HTR-8/SVneo (cell line): ENCODE results near the gene GALNT5.
"Not testable (repeated sequence)": the region's sequence is repeated elsewhere in the genome, so short reads cannot be mapped to it uniquely, and the experiment has no call there.

Experiments used
- DNase-seq: peaks from one replicate; pipeline ENCODE4 v3.0.0; 2011; ENCODE audit warnings: low spot score, mixed read lengths; ENCODE audit not compliant: insufficient read length
- FAIRE-seq: peaks from 2 replicates; lab custom pipeline; 2011; peaks lifted over from hg19 to GRCh38; lab: Jason Lieb, UNC

Gene GALNT5, protein sequence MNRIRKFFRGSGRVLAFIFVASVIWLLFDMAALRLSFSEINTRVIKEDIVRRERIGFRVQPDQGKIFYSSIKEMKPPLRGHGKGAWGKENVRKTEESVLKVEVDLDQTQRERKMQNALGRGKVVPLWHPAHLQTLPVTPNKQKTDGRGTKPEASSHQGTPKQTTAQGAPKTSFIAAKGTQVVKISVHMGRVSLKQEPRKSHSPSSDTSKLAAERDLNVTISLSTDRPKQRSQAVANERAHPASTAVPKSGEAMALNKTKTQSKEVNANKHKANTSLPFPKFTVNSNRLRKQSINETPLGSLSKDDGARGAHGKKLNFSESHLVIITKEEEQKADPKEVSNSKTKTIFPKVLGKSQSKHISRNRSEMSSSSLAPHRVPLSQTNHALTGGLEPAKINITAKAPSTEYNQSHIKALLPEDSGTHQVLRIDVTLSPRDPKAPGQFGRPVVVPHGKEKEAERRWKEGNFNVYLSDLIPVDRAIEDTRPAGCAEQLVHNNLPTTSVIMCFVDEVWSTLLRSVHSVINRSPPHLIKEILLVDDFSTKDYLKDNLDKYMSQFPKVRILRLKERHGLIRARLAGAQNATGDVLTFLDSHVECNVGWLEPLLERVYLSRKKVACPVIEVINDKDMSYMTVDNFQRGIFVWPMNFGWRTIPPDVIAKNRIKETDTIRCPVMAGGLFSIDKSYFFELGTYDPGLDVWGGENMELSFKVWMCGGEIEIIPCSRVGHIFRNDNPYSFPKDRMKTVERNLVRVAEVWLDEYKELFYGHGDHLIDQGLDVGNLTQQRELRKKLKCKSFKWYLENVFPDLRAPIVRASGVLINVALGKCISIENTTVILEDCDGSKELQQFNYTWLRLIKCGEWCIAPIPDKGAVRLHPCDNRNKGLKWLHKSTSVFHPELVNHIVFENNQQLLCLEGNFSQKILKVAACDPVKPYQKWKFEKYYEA

DNA sequence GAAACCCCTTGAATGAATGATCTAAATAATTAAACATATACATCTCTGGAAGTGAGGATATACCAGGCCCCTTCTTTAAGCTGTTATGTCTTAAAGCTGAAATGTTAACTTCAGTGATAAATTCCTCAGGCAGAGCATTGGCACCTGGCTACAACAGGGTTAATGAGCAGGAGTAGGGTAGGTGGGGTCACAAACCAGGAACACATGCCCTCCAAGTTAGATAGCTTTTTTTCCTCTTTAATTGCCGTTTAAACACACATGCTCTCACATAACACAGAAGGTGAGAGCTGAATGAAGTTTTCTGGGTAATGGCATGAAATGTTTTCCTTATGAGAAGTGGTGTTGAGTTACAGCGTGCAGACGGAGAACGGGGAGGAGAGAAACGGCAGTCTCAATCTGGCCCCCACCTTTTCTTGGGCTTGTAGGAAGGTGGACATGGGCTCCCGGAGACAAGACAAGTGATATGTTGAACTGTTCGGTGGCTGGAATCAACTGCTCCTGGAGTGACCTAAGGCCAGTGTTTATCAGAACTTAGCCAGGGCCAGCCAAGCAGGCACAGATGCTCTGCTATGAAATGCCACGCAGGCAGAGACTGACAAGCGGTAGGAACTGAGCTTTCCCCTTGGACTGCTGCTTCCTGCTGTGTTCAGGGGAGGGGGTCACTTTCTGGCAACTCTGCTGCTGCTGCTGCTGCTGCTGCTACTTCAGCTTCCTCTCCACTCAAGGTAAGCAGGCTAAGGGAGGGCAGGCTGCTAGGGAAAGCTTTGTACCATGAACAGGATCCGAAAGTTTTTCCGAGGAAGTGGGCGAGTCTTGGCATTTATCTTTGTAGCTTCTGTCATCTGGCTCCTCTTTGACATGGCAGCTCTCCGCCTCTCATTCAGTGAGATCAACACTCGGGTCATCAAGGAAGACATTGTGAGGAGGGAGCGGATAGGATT, at the start of gene GALNT5:
Gene GALNT5, plus strand, starts transcription at position 394 of the 941 bp plus-strand sequence. Its CDS starts 378 bp downstream, at position 772.
- FAIRE-seq, result no peak
- no peak for DNase-seq

DNA sequence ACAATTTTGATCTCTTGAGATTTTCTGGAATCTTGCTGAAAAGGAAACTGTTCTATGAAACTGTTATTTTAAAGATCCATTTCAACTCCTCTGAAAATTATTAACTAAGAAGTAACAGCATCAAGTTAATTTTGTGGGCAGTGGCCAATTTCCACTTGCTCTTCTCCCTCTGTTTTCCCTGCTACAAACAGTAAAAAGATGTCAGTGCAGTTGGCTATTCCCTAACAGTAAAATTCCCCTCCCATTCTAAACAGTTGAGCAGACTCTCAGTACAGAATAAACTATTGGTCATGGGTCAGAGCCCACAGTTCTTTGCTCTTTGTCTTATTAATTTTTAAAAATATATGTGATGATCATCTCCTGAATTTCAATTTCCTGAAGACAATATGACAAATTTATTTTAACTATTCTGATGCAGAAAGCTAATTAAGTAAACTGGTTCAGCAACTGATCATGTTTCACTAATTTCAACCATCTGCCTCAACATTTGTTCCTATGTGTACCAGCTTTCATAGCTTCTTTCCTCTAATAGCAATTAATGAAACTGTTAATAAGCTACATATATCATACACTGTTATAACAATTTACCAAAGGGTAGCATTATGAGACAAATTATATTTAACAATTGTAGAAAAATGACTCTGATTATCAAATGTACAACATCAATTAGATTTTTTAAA, 41.1 kb upstream of the GALNT5 start:
- DNase-seq, result no peak
- FAIRE-seq, result no peak

DNA sequence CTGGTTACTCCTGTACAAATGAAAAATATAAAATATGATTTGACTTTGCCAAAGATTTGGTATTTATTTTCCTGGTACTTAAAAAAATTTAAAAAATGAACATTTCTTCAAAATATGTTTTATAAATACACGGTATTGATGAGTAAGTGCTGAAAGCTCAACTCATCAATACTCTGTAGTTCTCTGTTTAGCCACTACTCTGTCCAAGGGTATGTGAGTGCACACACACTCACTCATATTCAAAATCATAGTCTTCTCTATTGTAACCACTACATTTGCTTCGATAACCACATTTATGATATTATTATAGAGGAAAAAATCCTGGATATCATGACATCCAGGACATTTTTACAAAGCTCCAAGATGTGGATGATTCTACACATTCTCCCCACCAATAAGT, 40.1 kb upstream of the GALNT5 start:
- no peak for DNase-seq
- FAIRE-seq, result no peak

DNA sequence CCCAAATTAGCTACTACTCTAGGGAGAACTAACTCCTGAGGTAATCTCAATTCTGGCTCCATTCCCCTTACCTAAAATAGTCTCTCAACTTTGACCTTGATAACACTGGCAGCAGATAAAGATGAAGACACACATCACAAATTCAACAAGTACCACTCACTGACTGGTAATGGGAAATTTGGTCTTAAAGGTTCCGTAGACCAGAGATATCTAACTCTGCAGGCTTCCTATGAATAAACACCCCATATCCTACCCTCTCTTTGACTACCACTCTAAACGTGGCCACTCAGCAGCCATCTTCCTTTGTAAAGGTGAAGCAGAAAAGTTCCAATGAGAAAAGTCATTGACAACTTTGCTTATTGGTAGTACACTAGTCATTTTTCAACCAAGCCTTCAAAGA, 38.6 kb upstream of the GALNT5 start:
- no peak for FAIRE-seq

DNA sequence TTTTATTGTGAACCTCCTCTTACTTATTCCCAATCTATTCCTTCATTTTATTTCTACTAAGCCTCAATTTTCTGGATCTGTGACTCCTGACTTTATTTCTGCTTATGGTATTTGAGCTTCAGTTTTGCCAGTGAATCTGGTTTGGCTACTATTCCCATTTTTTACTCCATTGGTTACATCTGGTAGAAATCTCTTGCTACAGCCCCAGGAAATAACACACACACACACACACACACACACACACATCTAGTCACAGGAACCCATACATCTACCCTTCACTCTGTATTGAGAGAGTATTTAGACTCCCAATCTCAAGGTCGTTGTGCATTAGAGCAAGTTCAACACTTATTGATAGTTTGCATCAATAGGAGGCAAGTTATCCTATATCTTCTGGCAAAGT, 37.0 kb upstream of the GALNT5 start:
- no peak for FAIRE-seq

More for the DNA sequence above, 38.6 kb upstream of the GALNT5 start:
- DNase-seq, result no peak

DNA sequence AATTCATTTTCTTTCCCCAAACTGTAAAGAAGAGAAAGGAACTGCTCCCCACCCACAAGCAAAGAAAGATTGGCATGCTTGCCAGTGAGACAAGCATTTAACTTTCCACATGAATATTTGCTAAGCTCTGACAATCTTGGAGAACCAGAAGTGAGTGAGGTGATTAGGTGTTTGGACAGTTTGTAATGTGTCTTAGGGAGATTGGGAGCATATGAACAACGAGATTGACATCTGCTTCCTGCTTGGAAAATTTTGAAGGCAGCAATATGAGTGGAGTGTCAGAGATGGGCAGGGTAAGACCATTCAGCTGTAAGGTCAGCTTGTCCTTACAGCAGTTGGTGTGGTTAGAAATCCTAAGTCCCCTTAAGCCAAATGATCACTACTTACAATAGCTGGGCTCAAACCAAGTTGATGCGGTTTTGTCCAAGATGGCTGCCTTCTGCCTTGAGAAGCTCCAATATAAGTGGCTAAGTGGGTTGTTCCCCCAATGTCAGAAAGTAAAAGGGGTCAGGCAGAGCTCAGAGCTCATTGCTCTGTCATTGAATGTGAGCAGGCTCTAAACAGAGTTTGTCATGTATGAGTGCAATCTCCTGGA, 36.0 kb upstream of the GALNT5 start:
- FAIRE-seq (no peak), DNase-seq (no peak)

More for the DNA sequence above, 37.0 kb upstream of the GALNT5 start:
- no peak for DNase-seq

DNA sequence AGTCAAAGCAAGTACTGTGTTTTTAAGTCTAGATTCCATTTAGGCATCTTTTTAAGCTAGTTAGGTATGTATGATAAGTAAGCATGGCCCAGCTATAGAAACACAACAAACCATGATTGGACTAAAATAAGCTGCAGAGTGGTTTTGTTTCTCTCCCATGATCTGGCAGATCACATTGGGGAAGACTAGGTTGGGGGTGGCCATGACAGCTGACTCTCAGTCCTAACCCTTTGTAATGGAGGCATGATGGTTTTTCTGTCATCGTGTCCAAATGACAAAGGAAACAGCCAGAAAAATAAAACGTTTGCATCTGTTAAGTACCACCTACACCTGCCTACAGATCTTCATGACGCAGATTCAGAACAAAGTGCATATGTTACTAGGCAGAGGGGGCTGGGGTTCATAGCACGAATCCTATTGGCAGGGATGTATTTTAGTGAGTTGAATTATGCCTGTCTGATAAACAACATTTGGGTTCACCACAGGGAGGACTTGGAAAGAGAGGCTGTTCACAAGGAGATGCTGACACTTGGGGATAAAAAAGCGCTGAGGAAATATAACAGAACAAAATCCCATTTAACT, 33.8 kb upstream of the GALNT5 start:
- no peak for DNase-seq
- no peak for FAIRE-seq

DNA sequence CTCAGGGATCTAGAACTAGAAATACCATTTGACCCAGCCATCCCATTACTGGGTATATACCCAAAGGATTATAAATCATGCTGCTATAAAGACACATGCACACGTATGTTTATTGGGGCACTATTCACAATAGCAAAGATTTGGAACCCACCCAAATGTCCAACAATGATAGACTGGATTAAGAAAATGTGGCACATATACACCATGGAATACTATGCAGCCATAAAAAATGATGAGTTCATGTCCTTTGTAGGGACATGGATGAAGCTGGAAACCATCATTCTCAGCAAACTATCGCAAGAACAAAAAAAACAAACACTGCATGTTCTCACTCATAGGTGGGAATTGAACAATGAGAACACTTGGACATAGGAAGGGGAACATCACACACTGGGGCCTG, 33.1 kb upstream of the GALNT5 start:
- not testable (repeated sequence) for FAIRE-seq, DNase-seq

DNA sequence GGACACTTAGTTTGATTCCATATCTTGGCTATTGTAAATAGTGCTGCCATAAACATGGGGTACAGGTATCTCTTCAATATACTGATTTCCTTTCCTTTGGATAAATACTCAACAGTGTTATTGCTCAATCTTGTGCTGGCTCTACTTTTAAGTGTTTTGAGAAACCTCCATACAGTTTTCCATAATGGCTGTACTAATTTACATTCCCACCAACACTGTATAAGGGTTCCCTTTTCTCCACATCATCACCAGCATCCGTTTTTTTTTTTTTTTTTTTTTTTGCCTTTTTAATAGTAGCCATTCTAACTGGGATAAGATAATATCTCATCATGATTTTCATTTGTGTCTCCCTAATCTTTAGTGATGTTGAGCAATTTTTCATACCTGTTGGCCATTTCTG, 29.9 kb upstream of the GALNT5 start:
- no peak for FAIRE-seq
- DNase-seq, result no peak

DNA sequence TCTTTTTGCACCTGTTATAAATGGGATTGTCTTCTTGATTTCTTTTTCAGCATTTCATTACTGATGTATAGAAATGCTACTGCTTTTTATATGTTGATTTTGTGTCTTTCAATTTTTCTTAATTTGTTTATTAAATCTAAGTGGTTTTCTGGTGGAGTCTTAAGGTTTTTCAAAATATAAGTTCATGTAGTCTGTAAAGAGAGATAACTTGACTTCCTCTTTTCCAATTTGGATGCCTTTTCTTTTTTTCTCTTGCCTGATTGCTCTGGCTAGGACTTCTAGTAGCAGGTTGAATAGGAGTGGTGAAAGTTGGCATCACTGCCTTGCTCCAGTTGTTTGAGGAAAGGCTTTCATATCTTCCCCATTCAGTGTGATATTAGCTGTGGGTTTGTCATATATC, 28.6 kb upstream of the GALNT5 start:
- DNase-seq, result no peak
- no peak for FAIRE-seq

DNA sequence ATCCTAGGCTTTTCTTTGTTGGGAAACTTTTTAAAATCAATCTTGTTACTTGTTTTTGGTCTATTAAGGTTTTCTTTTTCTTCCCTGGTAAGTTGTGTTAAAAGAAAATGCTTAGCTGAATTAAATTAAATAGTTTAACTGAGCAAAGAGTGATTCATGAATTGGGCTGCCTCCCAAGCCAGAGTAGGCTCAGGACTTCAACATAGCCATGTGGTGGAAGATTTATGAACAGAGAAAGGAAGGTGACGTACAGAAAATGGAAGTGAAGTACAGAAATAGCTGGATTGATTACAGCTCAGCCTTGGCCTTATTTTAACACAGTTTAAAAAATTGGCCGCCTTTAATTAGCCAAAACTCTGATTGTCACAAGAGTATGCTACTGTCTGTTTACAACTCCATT, 27.9 kb upstream of the GALNT5 start:
- DNase-seq (no peak), FAIRE-seq (no peak)

DNA sequence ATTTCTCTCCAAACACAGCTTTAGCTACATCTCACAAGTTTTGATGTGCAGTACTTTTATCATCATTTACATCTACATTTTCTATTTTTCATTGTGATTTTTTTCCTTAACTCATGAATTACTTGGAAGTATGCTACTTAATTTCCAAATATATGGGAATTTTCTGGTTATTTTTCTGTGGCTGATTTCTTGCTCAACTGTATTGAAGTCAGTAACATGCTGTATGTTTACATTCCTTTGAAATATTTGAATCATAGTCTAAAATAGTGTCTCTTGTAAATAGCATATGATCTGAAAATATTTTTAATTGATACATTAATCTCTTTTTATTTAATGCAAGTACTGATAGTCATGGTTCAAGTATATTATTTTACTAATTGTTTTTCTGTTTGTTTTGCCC, 26.0 kb upstream of the GALNT5 start:
- no peak for DNase-seq
- no peak for FAIRE-seq

DNA sequence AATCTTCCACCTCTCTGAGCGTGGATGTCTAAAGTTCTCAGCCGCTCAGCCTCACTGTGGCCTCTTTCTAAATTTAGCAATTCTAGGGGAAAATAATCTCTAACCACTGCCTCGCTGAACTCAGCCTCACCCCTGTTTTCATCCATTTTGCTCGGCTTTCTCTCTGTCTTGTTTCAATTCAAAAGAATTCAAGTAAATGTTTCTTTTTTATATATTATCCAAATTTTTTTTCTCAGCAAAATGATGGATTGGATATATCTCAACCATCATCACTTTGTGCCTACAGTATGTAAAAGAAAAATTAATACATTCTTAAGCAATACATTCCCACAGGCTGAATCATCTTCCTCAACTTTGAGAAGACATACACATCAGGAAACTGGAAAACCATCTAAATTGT, 24.0 kb upstream of the GALNT5 start:
- DNase-seq (no peak), FAIRE-seq (no peak)

DNA sequence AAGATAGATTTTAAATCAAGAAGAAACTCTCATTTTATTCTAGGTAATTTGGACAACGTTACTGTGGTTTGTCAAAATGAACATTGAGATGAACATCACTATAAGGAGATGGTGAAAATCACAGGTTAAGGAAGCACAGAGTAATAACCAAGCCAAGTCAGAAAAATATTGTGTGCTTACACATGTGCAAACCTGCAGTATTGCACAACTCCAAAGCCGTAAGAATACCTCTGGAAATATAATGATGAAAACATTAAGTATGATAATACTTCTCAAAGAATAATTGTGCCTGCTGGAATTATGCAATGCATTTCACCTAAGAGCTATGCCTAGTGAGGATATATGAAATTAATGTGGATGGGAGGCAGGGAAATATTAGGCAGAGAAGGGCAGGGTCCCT, 21.1 kb upstream of the GALNT5 start:
- no peak for DNase-seq

DNA sequence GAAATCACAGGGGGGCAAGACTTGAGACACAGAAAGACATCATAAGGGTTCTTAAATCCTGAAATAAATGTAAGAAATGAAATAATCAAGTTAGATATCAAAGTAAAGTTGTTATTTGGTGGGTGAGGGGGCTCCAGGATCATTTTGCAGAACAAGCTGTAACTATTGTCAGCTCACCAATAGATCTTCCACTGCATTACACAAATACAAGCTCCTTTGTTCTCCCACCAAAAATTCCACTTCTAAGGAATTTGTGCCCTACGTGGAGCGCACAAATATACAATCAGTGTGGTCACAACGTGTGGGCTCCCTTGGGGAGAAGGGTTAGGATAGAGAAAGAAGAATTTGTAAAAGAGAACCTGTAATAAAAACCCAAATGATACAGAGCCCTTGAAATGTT, 19.2 kb upstream of the GALNT5 start:
- no peak for DNase-seq
- no peak for FAIRE-seq

More for the DNA sequence above, 21.1 kb upstream of the GALNT5 start:
- FAIRE-seq, result no peak

DNA sequence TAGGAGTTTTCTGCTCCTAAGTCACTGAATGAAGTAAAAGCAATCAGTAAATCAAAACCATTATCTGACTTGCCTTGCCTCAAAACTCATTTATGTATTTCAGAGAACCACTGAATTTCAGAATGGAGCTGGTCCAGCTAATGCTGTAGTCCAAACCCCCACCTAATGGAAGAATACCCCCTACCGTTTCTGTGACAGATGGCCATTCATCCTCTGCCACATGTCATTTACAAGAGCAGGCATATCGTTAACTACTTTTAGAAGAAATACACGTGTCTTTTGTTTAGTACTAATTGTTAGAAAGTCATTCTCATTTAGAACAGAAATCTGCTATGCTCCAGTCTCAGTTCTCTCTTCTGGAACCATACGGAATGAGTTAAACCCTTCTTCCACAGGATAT, 12.8 kb upstream of the GALNT5 start:
- no peak for FAIRE-seq
- no peak for DNase-seq

DNA sequence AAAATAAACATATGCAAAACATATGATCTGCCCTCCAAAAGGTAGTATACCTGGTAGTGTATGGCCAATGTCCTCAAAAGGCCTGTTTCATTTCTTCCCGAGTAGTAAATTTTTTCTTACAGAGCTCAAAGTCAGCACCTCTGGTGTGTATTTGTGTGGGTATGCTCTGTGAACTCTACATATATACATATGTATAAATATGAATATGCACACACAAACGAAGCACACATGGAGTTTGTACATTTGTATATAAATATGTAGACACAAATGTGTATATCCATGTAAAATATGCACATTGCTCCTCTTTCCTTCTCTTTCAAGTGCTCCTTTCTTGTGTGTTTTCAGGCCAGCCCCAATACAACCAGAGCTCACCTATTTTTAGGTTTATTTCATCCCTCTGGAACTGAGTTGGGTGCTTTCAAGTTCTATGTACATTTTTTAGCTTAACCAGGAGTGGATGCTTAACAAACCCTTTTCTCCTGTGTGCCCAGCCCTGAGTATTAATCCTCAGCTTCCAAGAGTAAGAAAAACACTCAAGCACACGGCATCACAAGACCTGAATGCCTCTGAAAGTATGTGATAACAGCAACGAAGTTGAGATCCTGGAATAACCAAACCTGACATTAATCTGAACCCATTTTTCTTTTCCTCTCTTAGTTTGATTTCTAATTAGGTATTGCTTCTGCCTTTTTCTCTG, 12.2 kb upstream of the GALNT5 start:
- no peak for FAIRE-seq
- no peak for DNase-seq
